ENCODE results near the gene EP400.

EP400 gene

DNA sequence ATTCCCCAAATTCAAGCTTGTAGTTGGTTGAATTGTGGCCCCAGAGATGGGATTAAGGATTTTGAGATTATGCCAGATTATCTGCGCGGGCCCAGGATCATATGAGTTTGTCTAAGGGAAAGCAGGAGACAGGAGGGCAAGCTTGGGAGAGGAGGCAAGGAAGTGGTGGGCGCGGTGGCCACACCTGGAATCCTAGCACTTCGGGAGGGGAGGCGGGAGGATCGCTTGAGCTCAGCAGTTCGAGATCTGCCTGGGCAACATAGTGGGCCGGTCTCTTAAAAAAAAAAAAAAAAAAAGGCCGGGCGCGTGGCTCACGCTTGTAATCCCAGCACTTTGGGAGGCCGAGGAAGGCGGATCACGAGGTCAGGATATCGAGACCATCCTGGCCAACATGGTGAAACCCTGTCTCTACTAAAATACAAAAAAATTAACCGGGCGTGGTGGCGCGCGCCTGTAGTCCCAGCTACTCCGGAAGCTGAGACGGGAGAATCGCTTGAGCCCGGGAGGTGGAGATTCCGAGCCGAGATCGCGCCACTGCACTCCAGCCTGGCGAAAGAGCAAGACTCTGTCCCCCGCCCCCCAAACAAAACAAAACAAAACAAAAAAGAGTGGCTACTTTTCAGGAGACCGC lies 21.5 kb upstream of the EP400 start:
- TF ChIP-seq, protein P1, sequence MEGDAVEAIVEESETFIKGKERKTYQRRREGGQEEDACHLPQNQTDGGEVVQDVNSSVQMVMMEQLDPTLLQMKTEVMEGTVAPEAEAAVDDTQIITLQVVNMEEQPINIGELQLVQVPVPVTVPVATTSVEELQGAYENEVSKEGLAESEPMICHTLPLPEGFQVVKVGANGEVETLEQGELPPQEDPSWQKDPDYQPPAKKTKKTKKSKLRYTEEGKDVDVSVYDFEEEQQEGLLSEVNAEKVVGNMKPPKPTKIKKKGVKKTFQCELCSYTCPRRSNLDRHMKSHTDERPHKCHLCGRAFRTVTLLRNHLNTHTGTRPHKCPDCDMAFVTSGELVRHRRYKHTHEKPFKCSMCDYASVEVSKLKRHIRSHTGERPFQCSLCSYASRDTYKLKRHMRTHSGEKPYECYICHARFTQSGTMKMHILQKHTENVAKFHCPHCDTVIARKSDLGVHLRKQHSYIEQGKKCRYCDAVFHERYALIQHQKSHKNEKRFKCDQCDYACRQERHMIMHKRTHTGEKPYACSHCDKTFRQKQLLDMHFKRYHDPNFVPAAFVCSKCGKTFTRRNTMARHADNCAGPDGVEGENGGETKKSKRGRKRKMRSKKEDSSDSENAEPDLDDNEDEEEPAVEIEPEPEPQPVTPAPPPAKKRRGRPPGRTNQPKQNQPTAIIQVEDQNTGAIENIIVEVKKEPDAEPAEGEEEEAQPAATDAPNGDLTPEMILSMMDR (IDR thresholded peaks at IDR 0.05), result no peak

DNA sequence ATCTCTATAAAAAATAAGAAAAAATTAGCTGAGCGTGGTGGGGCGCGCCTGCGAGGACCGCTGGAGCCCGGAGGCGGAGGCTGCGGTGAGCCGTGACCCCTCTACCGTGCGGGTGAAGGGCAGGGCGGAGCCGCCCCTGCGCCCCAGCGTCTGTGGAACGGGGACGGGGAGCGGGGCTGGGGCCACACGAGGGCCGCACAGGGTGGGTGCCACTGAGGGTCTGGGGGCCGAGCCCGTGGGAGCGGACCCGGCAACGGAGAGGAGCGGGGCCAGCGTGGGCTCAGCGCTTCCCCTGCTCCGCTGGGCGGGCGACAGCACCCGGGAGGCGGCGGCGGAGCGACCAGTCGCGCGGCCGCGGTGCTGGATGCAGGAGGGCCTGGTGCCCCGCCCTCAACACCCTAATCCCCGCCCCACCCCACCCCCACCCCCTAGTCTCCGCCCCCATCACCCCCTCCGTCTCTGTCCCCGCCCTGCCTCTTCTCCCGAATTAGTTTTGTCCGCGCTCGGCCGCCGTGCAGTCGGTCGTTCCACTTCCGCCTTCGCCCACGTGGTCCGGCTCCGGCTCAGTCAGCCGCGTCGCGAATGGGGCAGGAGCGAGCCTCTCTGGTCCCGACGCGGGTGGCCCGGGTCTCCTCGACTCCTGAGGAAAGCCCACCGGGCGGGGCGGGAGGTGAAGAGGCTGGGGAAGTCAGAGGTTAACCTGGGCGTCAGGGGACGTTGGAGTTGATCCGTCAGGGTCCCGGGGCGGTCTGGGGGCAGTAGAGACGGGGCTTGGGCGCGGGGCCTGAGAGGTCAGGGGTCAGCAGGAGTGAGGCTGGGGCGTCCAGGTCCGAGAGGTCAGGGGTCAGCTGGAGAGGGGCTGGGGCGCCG lies 20.8 kb upstream of the EP400 start, which contains the start of gene PUS1:
PUS1 (plus strand) TSS at position 566 of the 870 bp plus-strand sequence. CDS start 447 bp downstream, outside the sequence.
- TF ChIP-seq, protein P1 (IDR thresholded peaks at IDR 0.05), result no peak

DNA sequence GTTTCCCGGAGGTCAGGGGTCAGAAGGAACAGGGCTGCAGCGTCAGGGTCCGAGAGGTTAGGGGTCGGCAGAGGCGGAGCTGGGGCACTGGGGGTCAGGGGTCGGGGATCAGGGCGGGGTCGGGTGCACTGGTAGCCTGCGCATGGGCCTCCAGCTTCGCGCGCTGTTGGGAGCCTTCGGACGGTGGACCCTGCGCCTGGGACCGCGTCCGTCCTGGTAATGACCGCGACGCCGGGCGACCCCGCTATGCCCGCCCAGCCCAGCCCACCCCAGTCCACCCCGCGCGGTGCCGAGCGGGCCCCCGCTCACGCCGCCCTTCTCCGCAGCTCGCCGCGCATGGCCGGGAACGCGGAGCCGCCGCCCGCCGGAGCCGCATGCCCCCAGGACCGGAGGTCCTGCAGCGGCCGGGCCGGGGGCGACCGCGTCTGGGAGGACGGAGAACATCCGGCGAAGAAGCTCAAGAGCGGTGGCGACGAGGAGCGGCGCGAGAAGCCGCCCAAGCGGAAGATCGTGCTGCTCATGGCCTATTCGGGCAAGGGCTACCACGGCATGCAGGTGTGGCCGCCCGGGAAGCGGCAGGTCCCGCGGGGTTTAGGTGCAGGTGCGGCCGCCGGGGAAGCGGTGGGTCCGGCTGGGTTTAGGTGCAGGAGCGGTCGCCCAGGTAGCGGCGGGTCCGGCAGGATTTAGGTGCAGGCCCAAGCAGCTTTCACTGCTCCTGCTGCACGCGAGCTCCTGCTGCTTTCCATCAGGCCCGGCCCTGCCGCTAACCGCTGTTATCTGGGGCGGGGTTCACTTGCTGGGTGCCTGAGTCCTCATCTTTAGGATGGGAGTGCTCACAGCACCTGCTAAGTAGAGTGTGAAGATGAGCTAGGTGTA lies 19.9 kb upstream of the EP400 start:
- TF ChIP-seq, protein P1 (IDR thresholded peaks at IDR 0.05), result no peak

DNA sequence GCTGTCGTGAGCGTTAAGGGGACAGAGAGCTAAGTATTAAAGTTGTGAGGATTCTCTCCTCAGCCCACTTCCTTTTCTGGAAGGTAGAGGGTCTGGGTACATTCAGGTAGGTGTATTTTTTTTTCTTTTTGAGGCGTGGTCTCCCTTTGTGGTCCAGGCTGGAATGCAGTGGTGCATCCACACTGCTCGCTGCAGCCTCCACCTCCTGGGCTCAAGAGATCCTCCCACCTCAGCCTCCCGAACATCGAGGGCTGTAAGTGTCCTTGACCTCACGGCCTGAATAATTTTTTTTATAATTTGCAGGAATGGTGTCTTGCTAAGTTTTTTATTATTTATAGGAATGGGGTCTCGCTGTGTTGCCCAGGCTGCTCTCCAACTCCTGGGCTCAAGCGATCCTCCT lies 19.2 kb upstream of the EP400 start:
- TF ChIP-seq, protein P1 (IDR thresholded peaks at IDR 0.05), result no peak

DNA sequence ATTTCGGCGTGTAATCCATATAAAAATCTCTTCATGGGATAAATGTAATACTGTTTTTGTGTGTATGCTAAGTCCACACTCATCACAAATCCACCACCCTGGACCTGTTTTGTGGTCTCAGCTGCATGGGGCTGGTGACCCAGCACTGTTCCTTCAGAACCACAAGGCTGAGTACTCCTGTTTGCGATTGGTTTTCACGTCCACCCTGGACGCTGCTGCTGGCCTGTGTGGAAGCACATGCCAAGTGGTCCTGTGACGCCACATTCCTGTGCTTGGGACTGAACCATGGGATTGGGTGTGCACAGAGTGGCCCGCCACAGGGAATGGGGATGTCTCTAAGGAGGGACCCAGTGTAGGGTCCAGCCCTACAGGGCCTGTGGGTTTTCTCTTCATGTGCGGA lies 16.4 kb upstream of the EP400 start:
- TF ChIP-seq, protein P1 (IDR thresholded peaks at IDR 0.05), result no peak

DNA sequence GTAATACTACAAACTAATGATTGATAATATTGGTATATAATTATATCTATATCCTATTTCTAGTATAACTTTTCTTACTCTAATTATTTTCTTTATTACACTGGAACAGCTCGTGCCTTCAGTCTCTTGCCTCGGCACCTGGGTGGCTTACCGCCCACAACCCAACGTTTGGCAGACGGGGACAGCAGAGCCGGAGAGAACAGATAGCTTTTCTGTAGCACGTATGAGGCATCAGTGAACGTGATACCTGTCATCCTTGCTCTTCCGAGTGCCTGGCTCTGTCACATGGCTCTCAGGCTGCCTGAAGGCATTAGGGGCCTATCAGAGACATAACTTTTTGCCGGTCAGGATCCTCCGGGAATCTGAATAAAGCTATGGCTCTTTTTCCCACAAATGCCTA lies 15.2 kb upstream of the EP400 start:
- TF ChIP-seq, protein P1 (IDR thresholded peaks at IDR 0.05), result no peak

DNA sequence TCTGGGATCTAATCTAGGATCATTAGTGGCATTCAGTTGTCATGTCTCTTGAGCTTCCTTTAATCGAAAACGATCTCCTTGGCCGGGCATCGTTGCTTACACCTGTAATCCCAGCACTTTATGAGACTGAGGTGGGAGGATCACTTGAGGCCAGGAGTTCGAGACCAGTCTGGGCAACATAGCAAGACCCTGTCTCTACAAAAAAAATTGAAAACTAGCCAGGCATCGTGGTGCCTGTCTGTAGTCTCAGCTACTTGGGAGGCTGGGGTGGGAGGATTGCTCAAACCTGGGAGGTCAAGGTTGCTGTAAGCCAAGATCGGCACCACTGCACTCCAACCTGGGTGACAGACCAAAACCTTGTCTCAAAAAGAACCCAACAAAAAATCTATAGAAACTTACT lies 11.7 kb upstream of the EP400 start:
- TF ChIP-seq, protein P1 (IDR thresholded peaks at IDR 0.05), result no peak

Measured in LNCAP (cell line).